NCI-H524 treated with DMSO at 0.1 percent for 48 hours (cell line): ENCODE measurements around the gene SCAMP2.
"Not testable (repeated sequence)": the region's sequence is repeated elsewhere in the genome, so short reads cannot be mapped to it uniquely, and the experiment has no call there.

Experiments used
- DNase-seq: peaks from one replicate; lab custom pipeline; 2025; lab: John Stamatoyannopoulos, UW

The SCAMP2 gene

DNA sequence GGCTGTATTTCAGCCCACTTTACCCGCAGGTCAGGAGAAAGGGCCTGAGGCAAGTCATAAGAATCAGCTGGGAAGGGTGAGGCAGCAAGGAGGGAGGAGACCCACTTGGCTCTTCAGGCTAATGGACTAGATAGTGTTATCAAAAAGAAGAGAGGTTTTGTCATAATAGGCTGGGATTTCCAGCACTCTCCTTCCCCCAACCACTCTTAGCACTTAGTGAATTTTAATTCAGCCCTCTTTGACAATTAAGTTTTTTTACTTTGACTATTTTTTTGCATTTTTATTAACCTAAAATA is 17.4 kb upstream of the SCAMP2 start:
- no peak for DNase-seq

DNA sequence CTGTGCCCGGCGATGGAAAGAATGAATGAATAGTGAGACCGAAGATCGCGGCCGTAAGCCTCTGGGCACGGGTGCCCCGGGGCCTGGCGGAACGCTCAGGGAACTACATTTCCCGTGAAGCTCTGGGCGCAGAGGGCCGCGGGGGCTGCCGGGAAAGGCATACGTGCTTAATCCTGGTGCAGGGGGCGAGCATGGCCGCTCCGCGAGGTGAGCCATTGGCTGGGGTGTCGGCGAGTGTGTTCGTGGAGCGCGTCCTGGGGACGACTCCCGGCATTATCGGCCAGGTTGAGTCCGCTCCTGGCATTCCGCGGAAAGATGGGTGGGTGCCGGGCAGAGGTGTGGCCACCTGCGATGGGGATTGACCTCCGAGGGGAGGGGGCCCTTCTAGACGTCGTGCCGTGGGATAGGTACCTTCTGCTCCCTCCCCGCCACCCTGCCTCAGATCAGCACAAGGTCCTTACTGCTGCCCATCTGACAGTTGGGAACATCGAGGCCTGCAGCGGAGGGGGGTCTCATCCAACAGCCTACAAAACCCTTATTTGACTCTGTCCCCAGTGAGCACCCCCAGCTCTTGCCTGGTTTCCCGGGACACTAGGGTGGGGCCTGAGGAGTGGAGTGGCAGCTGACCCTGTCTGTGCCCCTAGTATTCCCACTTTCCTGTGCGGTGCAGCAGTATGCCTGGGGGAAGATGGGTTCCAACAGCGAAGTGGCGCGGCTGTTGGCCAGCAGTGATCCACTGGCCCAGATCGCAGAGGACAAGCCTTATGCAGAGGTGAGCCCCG is 16.9 kb upstream of the SCAMP2 start, which contains the start of gene MPI:
TSS of gene MPI (plus strand) at position 160 of the 782 bp plus-strand sequence. CDS start at position 192, 32 bp downstream.
- DNase-seq: peak; percentile 61

DNA sequence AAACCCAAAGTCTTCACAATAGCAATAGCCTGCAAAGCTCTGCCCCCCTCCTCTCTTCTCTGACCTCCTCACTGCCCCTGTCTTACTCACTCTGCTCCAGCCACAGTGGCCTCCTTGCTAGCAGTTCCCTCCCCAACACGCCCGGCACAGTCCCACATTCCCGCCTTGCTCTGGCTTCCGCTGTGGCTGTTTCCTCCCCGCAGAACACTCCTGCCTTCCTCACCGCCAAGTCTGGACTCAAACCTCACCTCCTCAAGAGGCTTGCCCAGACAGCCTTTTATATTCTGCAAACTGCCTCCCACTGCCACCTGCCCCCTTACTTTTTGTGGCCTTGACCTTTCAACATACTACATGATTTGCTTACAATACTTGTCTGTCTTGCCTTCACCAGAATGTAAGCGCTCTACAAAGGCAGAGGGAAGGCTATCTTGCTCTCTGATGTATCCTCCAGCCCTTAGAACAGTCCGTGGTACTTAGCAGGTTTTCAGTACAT is 16.3 kb upstream of the SCAMP2 start:
- DNase-seq: no peak

DNA sequence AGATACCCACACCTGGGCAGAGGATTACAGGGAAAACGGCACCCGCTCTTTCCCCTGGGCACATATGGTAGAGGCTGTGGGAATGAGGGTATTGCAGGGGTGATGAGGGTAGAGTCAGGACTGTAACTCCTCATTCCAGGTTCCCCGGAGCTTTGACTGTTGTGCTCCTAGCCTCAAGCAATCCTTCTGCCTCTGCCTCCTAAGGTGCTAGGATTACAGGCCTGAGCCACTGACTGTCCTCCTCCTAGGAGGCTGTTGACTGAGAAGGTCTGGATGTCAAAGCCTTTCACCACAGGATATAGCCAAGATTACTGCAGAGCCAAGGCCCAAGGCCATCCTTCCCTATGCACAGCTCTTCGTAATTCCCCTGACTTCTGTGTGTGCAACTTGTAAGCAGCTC is 15.6 kb upstream of the SCAMP2 start:
- no peak for DNase-seq

DNA sequence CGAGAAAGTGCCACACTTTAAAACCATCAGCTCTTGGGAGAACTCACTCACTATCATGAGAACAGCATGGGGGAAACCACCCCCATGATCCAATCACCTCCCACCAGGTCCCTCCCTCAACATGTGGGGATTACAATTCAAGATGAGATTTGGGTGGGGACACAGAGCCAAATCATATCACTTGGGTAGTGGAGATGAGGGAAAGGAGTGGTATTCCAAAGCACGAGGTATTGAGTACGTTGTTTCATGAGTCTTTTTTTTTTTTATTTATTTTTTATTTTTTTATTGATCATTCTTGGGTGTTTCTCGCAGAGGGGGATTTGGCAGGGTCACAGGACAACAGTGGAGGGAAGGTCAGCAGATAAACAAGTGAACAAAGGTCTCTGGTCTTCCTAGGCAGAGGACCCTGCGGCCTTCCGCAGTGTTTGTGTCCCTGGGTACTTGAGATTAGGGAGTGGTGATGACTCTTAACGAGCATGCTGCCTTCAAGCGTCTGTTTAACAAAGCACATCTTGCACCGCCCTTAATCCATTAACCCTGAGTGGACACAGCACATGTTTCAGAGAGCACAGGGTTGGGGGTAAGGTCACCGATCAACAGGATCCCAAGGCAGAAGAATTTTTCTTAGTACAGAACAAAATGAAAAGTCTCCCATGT is 14.5 kb upstream of the SCAMP2 start:
- DNase-seq: not testable (repeated sequence)

DNA sequence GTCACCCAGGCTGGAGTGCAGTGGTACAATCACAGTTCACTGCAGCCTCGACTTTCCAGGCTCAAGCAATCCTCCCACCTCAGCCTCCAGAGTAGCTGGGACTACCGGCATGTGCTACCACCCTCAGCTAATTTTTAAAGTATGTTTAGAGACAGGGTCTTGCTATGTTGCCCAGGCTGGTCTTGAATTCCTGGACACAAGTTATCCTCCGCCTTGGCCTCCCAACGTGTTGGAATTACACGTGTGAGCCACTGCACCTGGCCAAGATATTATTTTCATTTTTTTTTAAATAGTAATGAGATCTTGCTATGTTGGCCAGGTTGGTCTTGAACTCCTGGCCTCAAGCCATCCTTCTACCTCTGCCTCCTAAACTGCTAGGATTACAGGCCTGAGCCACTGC is 12.3 kb upstream of the SCAMP2 start:
- no peak for DNase-seq

DNA sequence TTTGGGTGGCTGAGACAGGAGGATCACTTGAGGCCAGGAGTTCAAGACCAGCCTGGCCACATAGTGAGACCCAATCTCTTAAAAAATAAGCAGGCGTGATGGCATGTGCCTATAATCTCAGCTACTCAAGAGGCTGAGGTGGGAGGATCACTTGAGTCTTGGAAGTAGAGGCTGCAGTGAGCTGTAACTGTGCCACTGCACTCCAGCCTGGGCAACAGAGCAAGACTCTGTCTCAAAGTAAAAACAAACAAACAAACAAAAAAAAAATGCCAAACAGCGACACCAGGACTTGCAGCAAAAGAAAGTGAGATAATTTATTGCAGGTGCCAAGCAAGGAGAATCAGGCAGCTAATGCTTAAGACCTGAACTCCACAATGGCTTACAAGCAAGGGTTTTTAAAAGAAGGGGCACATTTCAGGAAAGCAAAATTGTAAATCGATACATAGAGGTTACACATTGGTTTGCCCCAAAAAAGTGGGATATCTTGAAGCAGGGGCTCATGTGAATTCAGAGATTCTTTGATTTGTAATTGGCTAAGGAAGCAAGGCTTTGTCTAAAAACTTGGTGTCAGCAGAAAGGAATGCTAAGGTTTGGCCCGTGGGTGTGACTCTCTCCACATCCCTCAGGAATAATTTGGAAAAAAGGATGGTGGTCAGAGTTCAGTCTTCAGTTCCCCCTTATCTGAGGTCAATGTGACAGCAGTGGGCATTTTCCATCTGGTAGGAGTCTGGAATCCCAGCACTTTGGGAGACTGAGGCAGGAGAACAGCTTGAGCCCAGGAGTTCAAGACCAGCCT is 11.5 kb upstream of the SCAMP2 start:
- no peak for DNase-seq

DNA sequence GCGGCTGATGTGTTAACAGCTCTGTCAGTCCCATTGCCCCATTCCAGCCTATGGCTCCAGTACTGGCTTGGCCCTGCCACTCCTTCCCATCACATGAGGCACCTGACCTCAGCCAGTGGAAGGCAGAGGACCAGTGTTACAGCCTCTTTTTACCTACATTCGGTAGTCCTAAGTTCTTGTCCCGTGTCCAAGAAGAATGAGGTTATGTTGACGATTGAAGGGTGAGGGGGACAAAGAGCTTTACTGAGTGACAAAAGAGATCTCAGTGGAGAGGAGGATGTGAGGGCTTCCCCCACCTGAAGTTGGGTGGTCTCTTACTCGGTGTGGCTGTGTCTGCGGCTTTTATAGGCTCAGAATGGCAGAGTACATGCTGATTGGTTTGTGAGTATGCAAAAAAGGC is 9.4 kb upstream of the SCAMP2 start:
- no peak for DNase-seq

DNA sequence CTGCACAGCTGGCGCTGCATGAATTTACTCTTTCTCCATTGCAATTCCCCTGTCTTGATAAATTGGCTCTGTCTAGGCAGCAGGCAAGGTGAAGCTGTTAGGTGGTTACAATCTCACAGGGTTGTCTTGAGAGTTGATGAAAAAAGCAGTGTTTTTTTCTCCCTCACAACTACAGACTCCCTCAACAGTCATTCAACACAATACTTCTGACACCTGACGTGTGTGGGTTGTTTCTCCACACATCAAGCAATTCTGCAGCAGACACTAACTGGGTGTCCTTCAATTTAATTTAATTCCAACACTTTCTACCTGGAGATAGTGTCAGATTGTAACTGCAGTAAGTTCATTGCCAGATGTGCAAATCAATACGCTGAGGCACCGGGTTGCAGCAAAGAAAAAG is 5.1 kb upstream of the SCAMP2 start:
- no peak for DNase-seq

DNA sequence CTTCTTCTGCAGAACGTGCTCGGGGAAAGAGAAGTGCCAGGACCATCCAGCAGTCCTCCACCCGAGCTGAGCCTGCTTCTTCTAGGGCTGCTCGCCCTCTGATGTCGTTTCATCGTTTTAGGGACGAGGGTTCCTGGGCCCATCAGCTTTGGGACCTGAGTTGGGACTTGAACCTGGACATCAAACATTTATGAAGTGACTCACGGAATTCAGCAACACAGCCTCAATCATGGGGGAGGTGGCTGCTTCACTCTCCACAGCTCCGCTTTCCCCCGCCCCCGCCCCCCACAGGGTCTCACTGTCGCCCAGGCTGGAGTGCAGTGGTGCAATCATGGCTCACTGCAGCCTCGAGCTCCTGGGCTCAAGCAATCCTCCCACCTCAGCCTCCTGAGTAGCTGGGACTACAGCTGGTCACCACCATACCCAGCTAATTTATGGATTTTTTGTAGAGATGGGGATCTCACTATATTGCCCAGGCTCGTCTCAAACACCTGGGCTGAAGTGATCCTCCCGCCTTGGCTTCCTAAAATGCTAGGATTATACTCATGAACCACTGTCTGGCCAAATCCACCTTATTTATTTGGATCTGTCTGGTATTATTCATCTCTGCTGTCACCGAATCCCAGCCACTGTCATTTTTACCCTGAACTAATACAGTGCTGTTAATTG is 725 bp upstream of the SCAMP2 start:
- no peak for DNase-seq

DNA sequence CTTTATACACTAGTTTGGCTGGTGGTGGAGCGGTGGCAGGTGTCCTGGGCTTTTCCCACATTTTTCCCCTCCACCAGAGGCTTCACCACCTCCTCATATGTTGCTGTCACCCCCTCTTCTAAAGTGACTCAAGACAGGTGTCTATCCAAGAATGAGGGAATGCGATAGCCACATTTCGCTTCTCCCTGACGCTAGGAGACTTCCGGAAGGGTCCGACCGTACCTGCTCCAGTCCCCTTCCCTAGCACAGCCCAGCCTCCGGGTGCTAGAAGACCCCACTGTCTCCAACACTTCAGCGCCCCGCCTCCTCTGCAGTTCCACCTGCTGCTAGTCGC is 496 bp downstream of the SCAMP2 start:
- DNase-seq: no peak

DNA sequence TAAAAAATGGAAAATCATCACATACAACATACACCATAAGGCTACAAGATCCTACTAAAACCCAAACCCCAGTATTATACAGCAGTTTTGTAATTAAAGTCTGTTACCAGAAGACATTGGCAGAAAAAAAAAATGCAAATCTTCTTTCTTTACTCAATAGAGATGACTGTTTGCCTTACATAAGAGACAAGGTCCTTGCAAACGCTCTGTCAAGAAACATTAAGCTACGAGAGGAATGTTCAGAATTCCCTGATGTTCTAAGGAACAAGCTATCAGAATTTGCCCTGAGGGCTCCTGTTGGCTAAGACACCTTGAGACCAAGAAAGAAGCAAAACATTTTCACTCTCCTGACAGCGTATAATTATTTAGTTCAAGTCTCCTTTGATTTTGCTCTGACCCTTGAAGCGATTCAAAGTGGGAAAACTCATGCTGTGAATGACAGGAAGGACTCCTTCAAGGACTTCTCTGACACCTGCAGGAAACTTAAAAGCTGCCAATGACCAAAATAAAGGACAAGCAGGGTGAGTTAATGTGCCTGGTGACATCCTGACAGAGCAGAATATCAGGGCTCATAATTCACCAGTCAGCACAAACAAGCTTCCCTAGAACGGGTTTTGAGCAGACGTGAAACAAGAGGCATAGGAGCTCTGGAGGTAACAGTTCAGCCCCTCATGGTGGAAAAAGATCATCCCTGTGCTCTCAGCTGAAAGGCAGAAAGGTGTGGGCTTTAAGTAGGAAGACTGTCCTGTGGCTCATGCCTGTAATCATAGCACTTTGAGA is 2.5 kb downstream of the SCAMP2 start:
- no peak for DNase-seq

DNA sequence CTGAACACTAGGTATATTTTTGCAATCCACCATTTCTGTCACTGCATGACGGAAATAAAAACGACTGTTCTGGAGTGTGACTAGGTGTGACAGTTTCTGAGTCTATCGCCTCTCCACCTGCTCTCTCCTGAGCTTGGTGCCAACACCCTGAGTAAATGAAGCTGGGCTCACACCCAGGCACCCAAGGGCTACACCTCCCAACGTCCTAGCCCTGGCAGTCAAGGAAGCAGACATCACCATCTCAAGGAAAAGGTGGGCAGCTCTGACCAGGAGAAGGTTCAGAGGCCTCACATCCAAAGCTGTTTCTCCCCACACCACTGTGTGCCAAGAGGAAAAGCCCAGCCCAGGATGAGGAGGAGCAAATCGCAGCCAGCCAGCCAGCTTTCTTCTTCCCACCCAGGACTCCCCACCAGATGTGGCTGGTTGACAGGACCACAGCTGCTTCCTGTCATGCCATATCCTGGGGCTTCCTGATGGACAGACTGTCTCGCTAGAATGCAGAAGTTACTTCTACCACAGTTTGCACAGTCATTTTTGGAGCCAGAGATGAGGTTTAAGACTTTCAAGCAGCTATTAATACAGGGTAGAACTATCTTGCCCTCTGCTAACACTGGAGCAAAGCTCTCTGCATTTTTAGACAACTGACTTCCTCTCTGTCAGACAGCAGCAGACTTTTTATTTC is 3.3 kb downstream of the SCAMP2 start:
- no peak for DNase-seq

DNA sequence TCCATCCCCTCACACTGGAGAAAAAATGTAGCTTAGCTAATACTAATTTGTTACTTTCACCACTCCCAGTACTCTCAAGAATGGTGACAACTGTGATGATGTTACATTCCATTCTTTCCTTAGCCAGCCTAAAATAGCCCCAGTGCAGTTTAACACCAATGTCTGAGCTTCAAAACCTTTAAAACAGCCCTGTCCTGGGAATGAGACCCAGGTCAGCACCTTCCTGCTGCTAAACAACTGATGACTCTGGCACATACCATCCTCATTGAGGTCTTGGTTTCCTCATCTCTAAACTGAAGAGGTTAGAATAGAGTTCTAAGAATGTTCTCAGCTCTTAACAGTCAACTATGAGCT is 3.8 kb downstream of the SCAMP2 start:
- DNase-seq: no peak

DNA sequence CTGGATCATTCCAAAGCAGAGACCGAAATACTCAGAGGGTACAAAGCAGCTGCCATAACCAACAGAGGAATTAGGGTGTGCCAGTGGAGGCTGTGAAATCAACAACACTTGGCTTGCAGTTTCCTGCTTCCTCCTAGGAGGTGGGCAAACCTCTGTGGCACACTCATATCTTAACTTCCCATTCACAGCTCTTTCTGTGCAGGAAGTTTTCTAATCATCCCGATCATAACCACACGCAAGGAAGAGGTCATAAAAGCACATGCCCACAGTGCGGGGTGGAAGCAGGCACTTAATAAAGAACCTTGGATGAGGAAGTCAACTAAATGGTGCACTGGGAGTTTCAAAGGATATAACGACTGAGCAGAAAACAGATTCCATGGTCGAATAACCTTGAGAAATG is 5.1 kb downstream of the SCAMP2 start:
- DNase-seq: no peak

DNA sequence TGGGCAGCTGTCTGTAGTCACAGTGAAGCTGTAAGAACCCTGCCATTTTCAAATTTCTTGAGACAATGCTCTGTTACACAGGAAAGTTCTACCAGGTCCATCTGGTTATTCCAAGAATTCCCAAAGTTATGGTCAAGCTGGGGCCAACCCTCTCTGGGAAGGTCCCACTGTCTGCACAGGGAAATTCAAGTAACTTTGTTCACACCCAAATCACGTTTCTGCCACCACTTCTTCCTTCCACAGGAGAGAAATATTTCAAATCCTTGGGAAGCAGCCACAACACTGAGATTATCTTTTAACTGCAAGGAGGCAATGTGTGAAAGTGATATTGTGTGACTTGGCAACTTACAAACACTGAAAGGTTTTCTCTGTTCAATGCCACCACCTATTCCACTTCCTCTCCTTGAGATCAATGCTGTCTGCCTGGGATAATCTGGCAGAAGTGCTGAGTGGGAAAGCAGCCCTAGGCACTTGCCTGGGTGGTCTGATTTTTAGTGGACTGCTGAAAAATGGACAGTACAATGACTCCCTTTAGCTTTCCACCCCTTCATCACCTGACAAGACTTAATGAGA is 5.6 kb downstream of the SCAMP2 start:
- no peak for DNase-seq

DNA sequence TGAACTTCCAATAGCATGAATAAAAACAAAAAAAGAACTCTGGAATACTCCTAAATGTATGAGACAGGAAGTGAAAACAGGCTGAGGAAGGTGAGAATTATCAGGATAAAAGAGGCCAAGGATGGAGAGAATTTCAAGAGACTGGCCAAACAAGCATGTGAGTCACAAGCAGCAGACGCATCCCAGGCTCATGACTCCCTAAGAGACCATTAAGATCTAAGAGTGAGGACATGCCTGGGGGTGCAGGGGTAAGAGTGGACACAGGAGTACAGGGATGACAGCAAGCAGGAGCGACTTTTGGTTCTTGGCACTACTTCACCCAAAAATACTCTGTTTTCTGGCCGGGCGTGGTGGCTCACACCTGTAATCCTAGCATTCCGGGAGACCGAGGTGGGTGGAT is 7.1 kb downstream of the SCAMP2 start:
- DNase-seq: no peak

DNA sequence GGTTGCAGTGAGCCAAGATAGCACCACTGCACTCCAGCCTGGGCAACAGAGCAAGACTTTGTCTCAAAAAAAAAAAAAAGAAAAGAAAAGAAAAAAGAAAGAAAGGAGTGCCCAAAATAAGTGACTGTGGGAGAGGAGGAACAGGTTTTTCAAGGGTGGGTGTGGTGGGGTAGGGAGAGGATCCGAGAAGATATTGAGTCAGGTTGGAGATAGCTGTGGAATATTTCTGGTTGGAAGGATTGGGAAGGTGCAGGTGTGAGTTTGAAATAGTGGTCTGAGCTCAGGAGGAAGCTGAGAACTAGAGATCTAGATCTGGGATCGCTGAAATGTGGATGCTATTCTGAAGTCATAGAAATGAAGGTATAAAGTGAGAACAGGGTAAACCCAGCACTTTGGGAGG is 7.8 kb downstream of the SCAMP2 start:
- DNase-seq: no peak

DNA sequence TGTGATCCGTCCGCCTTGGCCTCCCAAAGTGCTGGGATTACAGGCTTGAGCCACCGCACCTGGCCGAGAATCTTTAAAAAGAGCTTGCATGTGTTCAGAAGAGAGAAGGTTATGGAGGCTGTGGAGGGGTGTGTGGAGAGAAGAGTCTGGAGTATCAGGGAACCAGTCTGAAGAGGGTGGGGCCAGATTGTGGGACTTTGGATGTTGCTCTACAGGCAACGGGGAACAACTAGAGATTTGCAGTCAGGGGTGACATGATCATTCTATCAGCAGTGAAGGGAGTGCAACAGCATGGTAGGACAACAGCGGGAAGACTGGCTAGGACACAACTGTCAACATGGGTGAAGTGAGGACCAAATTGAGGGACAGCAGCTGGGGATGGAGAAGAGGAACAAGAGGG is 8.9 kb downstream of the SCAMP2 start:
- DNase-seq: no peak

DNA sequence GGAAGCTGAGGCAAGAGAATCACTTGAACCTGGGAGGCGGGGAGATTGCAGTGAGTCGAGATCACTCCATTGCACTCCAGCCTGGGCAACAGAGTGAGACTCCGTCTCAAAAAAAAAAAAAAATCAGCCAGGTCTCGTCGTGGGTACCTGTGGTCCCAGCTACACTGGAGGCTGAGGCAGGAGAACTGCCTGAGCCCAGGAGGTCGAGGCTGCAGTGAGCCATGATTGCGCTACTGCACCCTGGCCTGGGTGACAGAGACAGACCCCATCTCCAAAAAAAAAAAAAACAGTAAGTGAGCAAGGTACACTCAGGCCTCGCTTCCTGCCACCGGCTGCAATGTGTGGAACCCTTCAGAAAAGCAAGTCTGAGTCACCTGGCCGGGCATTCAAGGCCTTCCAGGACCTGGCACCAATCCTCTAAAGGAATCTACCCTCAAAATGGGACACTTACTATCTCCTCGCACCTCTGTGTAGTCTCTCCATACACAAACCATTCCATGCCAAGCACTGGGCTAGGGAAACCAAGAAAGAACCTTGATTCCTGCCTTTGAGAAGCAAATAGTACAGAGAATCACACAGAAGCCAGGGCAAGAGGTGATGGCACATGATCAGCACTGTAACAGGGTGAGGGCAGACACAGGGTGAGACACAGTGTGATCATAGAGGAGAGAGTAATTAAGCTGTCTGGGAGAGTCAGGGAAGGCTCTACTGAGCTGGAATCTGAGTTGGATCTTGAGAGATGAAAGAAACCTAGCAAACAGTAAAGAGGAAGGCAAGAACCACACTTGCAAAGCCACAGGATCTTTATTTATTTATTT is 9.7 kb downstream of the SCAMP2 start:
- no peak for DNase-seq
